ENCODE data around the gene SMAD2. TPM values are rescaled to one million over a fixed set of nuclear protein-coding genes. Genes with fewer than 3 reads are reported as not detected.

The SMAD2 gene
- total RNA-seq, 1 experiment from 2014 or later = 121 TPM

DNA sequence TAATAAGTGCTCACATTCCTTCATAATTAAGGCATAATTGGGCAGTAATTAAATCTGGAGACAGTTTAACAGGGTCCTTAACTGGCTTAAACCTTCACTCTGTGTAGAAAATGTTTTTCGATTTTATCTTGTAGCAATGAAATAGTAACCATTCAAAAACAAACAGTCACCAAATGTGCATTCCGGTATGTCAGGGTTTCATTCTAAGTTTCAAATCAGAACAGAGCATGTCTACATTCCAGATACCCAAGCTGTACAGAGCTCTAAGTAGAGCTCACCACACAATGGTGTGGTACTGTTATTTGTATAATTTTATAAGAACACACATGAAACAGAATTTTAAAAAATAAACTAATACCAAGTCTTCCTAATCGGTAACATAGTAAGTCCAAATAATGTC lies 52.6 kb downstream of the SMAD2 start:
- H2BK20ac ChIP-seq (ENCODE audit: low read depth, low read length, poor library complexity, severe bottlenecking) = no peak overlapping the region
- H2AFZ ChIP-seq (ENCODE audit: low read length) = no peak overlapping the region
- Mint-ChIP-seq H3K27ac (no peak overlapping the region), H3K4me1 (peaks cover 19 to 22% of the 10 kb centered on the region in 2 experiments), H3K4me3 (no peak overlapping the region), H3K9me3 (no peaks in the 10 kb centered on the region), H3K27me3 (ENCODE audit: low read depth) (no peaks in the 10 kb centered on the region), H3K36me3 (ENCODE audit: insufficient read depth in 1 of 3, low read depth in 3 of 3) (peaks cover 4 to 22% (median 16%) of the 10 kb centered on the region in 3 experiments; a peak in 5 of 7 replicates)
- H2BK15ac ChIP-seq (ENCODE audit: low read depth, low read length) = no peak overlapping the region
- H3K4ac ChIP-seq (ENCODE audit: low read depth, low read length) = no peak overlapping the region
- no peaks in the 10 kb centered on the region for H3K27me3 ChIP-seq (ENCODE audit: insufficient read depth, low read length)
- no peak overlapping the region for H4K5ac ChIP-seq (ENCODE audit: insufficient read length, low read depth, low read length)
- WGBS (ENCODE audit: extremely low coverage, insufficient read length, low lambda C conversion rate) = no CpG with 5 or more reads among the region's 3 CpGs
- H3K23ac ChIP-seq (ENCODE audit: insufficient read length, low read depth, low read length) = no peak overlapping the region
- no peaks in the 10 kb centered on the region for H4K20me1 ChIP-seq (ENCODE audit: control insufficient read depth, insufficient read depth, insufficient read length)
- DNase-seq = no peak
- H4K91ac ChIP-seq (ENCODE audit: insufficient read length, low read depth, low read length) = no peak overlapping the region
- no peak overlapping the region for H3K14ac ChIP-seq (ENCODE audit: insufficient read depth, low read length)
- H2AK5ac ChIP-seq (ENCODE audit: insufficient read length, low read length) = no peak overlapping the region
- H4K8ac ChIP-seq (replicated peaks; ENCODE audit: insufficient read length, low read depth, low read length) = no peak overlapping the region
- H3K79me2 ChIP-seq (ENCODE audit: insufficient read depth, low read length) = peaks cover 9% of the 10 kb centered on the region; the same call in 1 of the 2 replicates
- no peak overlapping the region for H3K9ac ChIP-seq (ENCODE audit: extremely low read depth, insufficient read length, low read length)
- H3K27ac ChIP-seq (ENCODE audit: insufficient read length, low read depth, low read length) = no peak overlapping the region
- H3K9me3 ChIP-seq (ENCODE audit: control insufficient read depth, low read depth, low read length) = no peaks in the 10 kb centered on the region
- H3K23me2 ChIP-seq (ENCODE audit: insufficient read length, low read depth, low read length, poor library complexity, severe bottlenecking) = no peaks in the 10 kb centered on the region
- H3K79me1 ChIP-seq (ENCODE audit: insufficient read depth, low read depth, low read length, poor library complexity, severe bottlenecking) = peaks cover 3% of the 10 kb centered on the region
- TF ChIP-seq, protein P1, sequence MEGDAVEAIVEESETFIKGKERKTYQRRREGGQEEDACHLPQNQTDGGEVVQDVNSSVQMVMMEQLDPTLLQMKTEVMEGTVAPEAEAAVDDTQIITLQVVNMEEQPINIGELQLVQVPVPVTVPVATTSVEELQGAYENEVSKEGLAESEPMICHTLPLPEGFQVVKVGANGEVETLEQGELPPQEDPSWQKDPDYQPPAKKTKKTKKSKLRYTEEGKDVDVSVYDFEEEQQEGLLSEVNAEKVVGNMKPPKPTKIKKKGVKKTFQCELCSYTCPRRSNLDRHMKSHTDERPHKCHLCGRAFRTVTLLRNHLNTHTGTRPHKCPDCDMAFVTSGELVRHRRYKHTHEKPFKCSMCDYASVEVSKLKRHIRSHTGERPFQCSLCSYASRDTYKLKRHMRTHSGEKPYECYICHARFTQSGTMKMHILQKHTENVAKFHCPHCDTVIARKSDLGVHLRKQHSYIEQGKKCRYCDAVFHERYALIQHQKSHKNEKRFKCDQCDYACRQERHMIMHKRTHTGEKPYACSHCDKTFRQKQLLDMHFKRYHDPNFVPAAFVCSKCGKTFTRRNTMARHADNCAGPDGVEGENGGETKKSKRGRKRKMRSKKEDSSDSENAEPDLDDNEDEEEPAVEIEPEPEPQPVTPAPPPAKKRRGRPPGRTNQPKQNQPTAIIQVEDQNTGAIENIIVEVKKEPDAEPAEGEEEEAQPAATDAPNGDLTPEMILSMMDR (conservative IDR thresholded peaks at IDR 0.05) = no peak
- H3K4me1 ChIP-seq (ENCODE audit: insufficient read depth, low read length) = no peaks in the 10 kb centered on the region
- H3K4me2 ChIP-seq (ENCODE audit: insufficient read depth, insufficient read length, low read length) = no peak overlapping the region
- H3K18ac ChIP-seq (ENCODE audit: insufficient read length, low read depth, low read length) = no peak overlapping the region
- no peak overlapping the region for H2BK12ac ChIP-seq (ENCODE audit: insufficient read length, low read depth, low read length)
- no peak overlapping the region for H3T11ph ChIP-seq (ENCODE audit: low read length)
- H2BK120ac ChIP-seq (ENCODE audit: low read depth, low read length, poor library complexity, severe bottlenecking) = no peak overlapping the region
- H3K56ac ChIP-seq (ENCODE audit: insufficient read length, low read depth, low read length) = no peak overlapping the region
- no peak overlapping the region for H2BK5ac ChIP-seq (ENCODE audit: insufficient read length, low read length)

All from H9 (cell line).